Prostate gland (tissue), 2 donors: ENCODE results near the gene CA5B. TPM values are rescaled to one million over a fixed set of nuclear protein-coding genes. Genes with fewer than 3 reads are reported as not detected.

Experiments used
- DNase-seq: peaks from one replicate; pipeline ENCODE4 v3.0.0-alpha.2; 2019; ENCODE audit warnings: low spot score
- H3K27ac ChIP-seq, 2 donors: fragments of 200-600 bp; sonication (generic); 2 replicates each; pipeline ENCODE4 v1.5.1; 2017 to 2019
- H3K27me3 ChIP-seq: fragments of 200-600 bp; sonication (generic); replicated peaks from 2 replicates; pipeline ENCODE4 v1.5.1; 2019; ENCODE audit not compliant: insufficient read depth
- H3K36me3 ChIP-seq, 2 donors: fragments of 200-600 bp; sonication (generic); 1 replicate in 1 of 2; 2 replicates in 1 of 2; pipeline versions ENCODE4 v1.5.1 to v1.8.1; 2017 to 2019
- H3K4me1 ChIP-seq: fragments of 200-600 bp; sonication (generic); replicated peaks from 2 replicates; pipeline ENCODE4 v1.5.1; 2019
- H3K4me3 ChIP-seq, 2 donors: fragments of 200-600 bp; sonication (generic); 2 replicates each; pipeline ENCODE4 v1.5.1; 2017 to 2019
- H3K9me3 ChIP-seq: fragments of 200-600 bp; sonication (generic); 2 replicates; pipeline ENCODE4 v1.5.1; 2017
- POLR2A ChIP-seq: fragments of 450-650 bp; IDR thresholded peaks from one replicate; pipeline ENCODE4 v1.6.1; 2016; ENCODE audit warnings: antibody characterized with exemption, mild to moderate bottlenecking
- POLR2AphosphoS5 ChIP-seq: sonication (generic); formaldehyde crosslinking; IDR thresholded peaks from one replicate; pipeline ENCODE4 v1.6.1; 2017; ENCODE audit warnings: antibody characterized with exemption
- WGBS: methylation state at CpG from one replicate; pipeline ENCODE4 v1.1.5; 2018; 5-methylcytosine and 5-hydroxymethylcytosine counted together
- intact Hi-C: fragments of 100-400 bp; cut with DNase I; formaldehyde crosslinking; loops from one replicate; pipeline ENCODE4 v1.14.2; 2022
- total RNA-seq, 2 donors: library from RNA; depleted of rRNA; stranded (reverse); fragments of >200 nt; gene quantifications; one replicate each; pipeline ENCODE4 v1.1.0, GENCODE V29; 2016
- TF ChIP-seq, protein P1 (sequence below), 4 experiments: fragments of 200-600 bp in 2 of 4; fragments of 450-650 bp in 2 of 4; sonication (generic) in 2 of 4; IDR thresholded peaks; 1 replicate in 3 of 4; 2 replicates in 1 of 4; pipeline ENCODE4 v1.5.1; 2016 to 2019; ENCODE audit warnings: antibody characterized with exemption in 4 of 4, mild to moderate bottlenecking in 2 of 4, moderate library complexity in 2 of 4

CA5B gene
- total RNA-seq, 2 donors from 2014 or later, result 4.6 to 35.7 TPM

DNA sequence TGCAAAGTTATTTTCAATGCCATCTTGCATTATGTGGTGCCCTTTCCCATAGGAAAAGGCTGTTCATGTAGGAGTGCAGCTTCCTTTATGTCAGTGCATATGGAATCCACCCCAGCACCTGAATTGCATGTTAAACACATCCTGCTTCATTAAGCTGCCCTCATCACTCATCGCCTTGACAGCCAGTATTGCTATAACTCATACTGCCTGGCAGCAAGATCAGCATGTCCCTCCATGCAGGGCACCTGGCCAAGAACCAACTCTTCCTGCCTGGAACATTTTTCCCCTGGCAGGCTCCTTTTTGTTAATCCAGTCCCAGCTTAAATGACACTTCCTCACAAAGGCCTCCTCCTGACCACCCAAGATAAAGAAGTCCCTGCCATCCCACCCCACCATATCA, 23.5 kb upstream of the CA5B start:
- H3K4me1 ChIP-seq, result no peaks in the 10 kb centered on the region
- no peak overlapping the region for H3K4me3 ChIP-seq
- H3K9me3 ChIP-seq, result no peaks in the 10 kb centered on the region
- WGBS, result 57% methylated on average over 1 of the region's 1 CpG
- intact Hi-C loops, result no loop called here
- no peaks in the 10 kb centered on the region for H3K36me3 ChIP-seq
- peak; percentile 12 for DNase-seq
- no peaks in the 10 kb centered on the region for H3K27me3 ChIP-seq
- no peak overlapping the region for H3K27ac ChIP-seq
- no peak for TF ChIP-seq POLR2AphosphoS5
- TF ChIP-seq POLR2A, result no peak
- TF ChIP-seq, protein P1, sequence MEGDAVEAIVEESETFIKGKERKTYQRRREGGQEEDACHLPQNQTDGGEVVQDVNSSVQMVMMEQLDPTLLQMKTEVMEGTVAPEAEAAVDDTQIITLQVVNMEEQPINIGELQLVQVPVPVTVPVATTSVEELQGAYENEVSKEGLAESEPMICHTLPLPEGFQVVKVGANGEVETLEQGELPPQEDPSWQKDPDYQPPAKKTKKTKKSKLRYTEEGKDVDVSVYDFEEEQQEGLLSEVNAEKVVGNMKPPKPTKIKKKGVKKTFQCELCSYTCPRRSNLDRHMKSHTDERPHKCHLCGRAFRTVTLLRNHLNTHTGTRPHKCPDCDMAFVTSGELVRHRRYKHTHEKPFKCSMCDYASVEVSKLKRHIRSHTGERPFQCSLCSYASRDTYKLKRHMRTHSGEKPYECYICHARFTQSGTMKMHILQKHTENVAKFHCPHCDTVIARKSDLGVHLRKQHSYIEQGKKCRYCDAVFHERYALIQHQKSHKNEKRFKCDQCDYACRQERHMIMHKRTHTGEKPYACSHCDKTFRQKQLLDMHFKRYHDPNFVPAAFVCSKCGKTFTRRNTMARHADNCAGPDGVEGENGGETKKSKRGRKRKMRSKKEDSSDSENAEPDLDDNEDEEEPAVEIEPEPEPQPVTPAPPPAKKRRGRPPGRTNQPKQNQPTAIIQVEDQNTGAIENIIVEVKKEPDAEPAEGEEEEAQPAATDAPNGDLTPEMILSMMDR (IDR thresholded peaks at IDR 0.05), result no peak

DNA sequence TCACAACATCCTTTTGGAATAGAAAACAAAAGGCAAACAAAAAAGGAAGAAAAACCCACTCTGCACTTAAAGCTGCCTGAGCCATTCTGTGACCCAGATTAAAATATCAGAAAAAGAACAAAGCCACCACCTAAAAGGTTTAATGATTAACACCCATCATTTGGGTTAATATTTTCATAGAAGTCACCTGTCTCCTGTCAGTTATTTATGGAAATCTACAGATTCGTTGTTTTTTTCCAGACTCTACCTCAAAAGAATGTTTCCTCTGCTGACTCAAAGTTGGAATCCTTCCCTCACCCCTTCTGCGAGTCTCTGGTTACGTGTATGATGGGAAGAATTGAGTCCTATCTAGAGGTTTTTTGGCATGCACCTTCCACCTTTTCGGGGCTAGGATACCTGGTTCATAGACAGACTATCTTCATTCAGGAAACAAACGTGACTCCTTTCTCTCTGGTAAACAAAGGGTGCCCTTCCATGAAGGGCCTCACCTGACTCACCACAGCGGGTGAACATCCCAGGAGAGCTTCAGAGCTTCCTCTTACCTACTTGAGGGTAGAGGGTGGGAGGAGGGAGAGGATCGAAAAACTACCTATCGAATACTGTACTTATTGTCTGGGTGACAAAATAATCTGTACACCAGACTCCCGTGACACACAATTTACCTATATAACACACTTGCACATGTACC, 19.6 kb upstream of the CA5B start:
- Histone ChIP-seq H3K27me3 (no peaks in the 10 kb centered on the region), H3K4me1 (no peaks in the 10 kb centered on the region), H3K9me3 (no peaks in the 10 kb centered on the region), H3K36me3 (no peaks in the 10 kb centered on the region), H3K27ac (no peak overlapping the region), H3K4me3 (no peak overlapping the region)
- no peak for DNase-seq
- 76% methylated on average over 9 of the region's 9 CpGs for WGBS
- TF ChIP-seq POLR2A, result no peak
- no peak for TF ChIP-seq POLR2AphosphoS5
- TF ChIP-seq, protein P1 (IDR thresholded peaks at IDR 0.05), result no peak
- intact Hi-C loops, result no loop called here

DNA sequence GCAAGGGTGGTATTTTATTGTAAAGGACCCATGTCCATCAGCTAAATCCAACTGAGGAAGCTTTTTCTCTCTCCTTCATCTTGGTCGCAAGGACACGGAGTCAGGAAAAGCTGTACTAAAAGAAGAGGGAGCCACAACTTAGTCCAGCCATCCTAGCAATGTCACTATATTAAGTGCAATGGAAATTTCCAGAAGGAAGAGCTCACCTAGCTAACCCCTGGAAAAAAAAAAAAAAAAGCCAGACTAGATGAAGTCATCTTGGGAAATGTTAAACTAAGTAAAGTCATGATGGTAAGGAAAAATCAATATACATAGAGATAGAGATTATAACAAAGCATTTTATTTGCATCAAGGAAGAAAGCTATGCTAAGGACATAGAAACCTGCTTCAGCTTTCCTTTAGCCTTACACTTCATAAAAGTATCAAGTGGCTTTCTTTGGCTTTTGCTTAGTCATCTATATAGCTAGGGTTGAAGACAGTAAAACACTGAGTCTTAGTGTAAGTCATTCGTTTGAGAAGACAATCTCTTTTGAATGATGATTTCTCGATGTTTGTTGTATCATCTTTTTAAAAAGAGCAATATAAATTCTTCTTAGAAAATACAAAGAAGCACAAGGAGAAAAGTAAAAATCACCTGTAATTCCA, 18.6 kb upstream of the CA5B start:
- Histone ChIP-seq H3K9me3 (no peaks in the 10 kb centered on the region), H3K36me3 (no peaks in the 10 kb centered on the region), H3K4me3 (no peak overlapping the region), H3K27me3 (no peaks in the 10 kb centered on the region), H3K27ac (no peak overlapping the region), H3K4me1 (no peaks in the 10 kb centered on the region)
- DNase-seq, result no peak
- WGBS, result 92% methylated on average over 4 of the region's 4 CpGs
- intact Hi-C loops, result no loop called here
- TF ChIP-seq POLR2AphosphoS5, result no peak
- TF ChIP-seq, protein P1 (IDR thresholded peaks at IDR 0.05), result no peak
- no peak for TF ChIP-seq POLR2A

DNA sequence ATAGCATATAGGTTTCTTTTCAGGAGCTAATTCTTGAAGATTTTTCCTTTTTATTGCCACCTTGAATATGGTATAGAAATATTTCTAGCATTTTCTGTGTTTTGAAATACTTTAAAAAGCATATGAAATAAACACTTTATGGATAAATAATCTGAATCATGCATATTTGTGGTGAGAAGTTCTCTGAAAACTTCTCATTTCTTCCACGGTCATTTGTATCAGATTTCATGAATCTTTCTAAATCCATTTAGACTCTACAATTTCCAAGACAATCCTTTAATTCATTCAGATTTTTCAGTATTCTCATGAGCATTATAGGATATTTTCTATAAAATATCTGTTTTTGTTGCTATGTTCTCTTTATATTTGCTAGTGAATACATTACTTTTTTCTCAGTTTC, 16.2 kb upstream of the CA5B start:
- Histone ChIP-seq H3K36me3 (no peaks in the 10 kb centered on the region), H3K9me3 (no peaks in the 10 kb centered on the region), H3K27me3 (no peaks in the 10 kb centered on the region), H3K4me3 (no peak overlapping the region), H3K27ac (no peak overlapping the region), H3K4me1 (no peaks in the 10 kb centered on the region)
- TF ChIP-seq POLR2AphosphoS5, result no peak
- TF ChIP-seq, protein P1 (IDR thresholded peaks at IDR 0.05), result no peak
- no peak for TF ChIP-seq POLR2A
- intact Hi-C loops, result no loop called here
- DNase-seq, result no peak
- WGBS, result 88% methylated on average over 1 of the region's 1 CpG
